UCSD-AML1 (cell line): ENCODE measurements around the gene GTPBP3.
"Not testable (repeated sequence)": the region's sequence is repeated elsewhere in the genome, so short reads cannot be mapped to it uniquely, and the experiment has no call there.

Experiments used
- DNase-seq: peaks from one replicate; lab custom pipeline; 2025; ENCODE audit not compliant: unreplicated experiment; lab: John Stamatoyannopoulos, UW

The GTPBP3 gene

GRCh38 chr19:17336872-17337674 is at the start of gene GTPBP3:
GTPBP3 (plus strand) TSS chr19:17337553; CDS start chr19:17337612, 59 bp downstream.
- DNase-seq: peak; percentile 95

GRCh38 chr19:17289489-17289888 is 47.9 kb upstream of the GTPBP3 start:
- no peak for DNase-seq

- peak; percentile 80 for DNase-seq
Observed at GRCh38 chr19:17292301-17293074, 44.9 kb upstream of the GTPBP3 start.

GRCh38 chr19:17293605-17294004 is 43.7 kb upstream of the GTPBP3 start:
- no peak for DNase-seq

- DNase-seq: peak; percentile 54
Observed at GRCh38 chr19:17294051-17294891, 43.1 kb upstream of the GTPBP3 start.

- not testable (repeated sequence) for DNase-seq
Observed at GRCh38 chr19:17295551-17295950, 41.8 kb upstream of the GTPBP3 start.

GRCh38 chr19:17296273-17296672 is 41.1 kb upstream of the GTPBP3 start:
- peak; percentile 26 for DNase-seq

- no peak for DNase-seq
Observed at GRCh38 chr19:17296976-17297375, 40.4 kb upstream of the GTPBP3 start.

GRCh38 chr19:17300992-17301619 is 36.2 kb upstream of the GTPBP3 start:
- no peak for DNase-seq

GRCh38 chr19:17302391-17303166 is 34.8 kb upstream of the GTPBP3 start:
- DNase-seq: peak; percentile 34

- DNase-seq: peak; percentile 96
Observed at GRCh38 chr19:17303167-17303939, 34.0 kb upstream of the GTPBP3 start, which contains the start of gene ABHD8. ABHD8 (minus strand) TSS chr19:17303425; CDS start chr19:17301616, 1,809 bp downstream.

- DNase-seq: no peak
Observed at GRCh38 chr19:17303940-17304267, 33.4 kb upstream of the GTPBP3 start.

- no peak for DNase-seq
Observed at GRCh38 chr19:17304386-17305215, 32.8 kb upstream of the GTPBP3 start.

GRCh38 chr19:17305216-17305516 is 32.2 kb upstream of the GTPBP3 start:
- no peak for DNase-seq

GRCh38 chr19:17305517-17306284 is 31.7 kb upstream of the GTPBP3 start, which contains the start of gene MRPL34:
MRPL34 (plus strand) TSS chr19:17305872; CDS start chr19:17305893, 21 bp downstream.
- DNase-seq: peak; percentile 99

GRCh38 chr19:17306285-17306714 is 31.1 kb upstream of the GTPBP3 start:
- no peak for DNase-seq

GRCh38 chr19:17307876-17308377 is 29.4 kb upstream of the GTPBP3 start:
- DNase-seq: no peak
